Suppressor macrophage (primary cell): ENCODE results near the gene TMC8.

Source experiments
- DNase-seq, 4 experiments: peaks; one replicate each; pipeline ENCODE4 v3.0.0-alpha.2; 2020 to 2022

TMC8 gene

DNA sequence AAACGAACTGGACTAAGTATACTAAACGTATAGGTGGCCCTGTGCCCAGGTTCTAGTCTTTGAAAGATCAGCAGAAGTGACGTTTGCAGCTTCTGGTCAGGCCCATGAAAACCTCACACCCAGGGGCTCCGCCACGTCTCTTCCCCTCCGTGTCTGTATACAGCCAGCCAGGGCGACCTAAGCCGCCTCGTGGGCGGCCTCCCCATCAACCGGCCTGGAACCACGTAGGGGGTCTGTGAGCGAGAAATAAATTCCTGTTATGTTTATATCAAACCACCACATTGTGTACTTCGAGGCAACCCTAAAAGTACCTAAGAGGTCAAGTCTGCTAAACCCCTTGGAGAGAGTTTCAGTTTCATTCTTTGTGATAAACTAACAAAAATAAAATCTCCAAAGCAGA, 49.5 kb downstream of the TMC8 start:
- DNase-seq, result no peak

DNA sequence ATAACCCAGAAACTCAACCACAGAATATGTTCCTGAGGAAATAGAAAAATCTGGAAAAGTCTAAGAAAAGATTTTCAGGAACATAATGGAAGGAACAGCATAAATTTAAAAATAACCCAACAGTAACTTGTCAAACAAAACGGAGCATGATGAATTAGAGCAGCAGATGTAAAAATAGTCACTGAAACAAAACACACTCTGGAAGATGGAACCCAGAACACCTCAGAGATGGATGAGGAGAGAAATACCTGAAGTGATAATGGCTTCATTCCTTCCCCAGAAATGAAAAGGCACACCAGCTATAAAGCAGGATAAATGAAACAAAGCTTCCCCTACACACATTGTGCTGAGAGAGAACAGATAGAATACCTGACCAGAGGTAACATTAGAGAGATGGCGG, 49.9 kb downstream of the TMC8 start:
- DNase-seq, result no peak

- DNase-seq, result no peak
Measured at GRCh38 chr17:78182504-78182903, 51.9 kb downstream of the TMC8 start.

GRCh38 chr17:78183916-78184315, 53.3 kb downstream of the TMC8 start:
- no peak for DNase-seq

GRCh38 chr17:78184351-78184750, 53.8 kb downstream of the TMC8 start:
- no peak for DNase-seq

DNA sequence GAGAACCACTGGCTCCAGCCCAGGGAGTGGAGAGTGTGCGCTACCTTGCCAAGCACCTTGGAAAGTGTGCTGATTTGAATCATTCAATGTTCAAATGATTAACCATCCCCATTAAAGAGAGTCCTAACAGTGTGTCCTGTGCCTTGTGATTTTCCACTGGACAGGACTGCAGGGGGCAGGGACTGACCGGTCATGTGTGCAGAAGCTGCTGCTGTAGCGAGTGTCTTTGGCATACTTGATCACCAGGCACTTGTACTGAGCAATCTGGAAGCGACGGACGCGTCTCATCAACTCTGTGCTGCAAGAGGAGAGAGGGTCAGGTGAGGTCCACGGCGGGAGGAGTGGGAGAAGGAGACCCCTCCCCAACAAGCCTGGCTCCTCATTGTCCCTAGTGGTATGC, 54.3 kb downstream of the TMC8 start:
- DNase-seq, result no peak

- DNase-seq, result peak; percentile 76 to 88 (median 86)
Measured at GRCh38 chr17:78185981-78186691, 55.6 kb downstream of the TMC8 start.

- DNase-seq, result peak; percentile 99
Measured at GRCh38 chr17:78186692-78187595, 56.4 kb downstream of the TMC8 start, which contains the start of the genes AFMID and TK1. TSS of gene AFMID (plus strand) at chr17:78187362. CDS start at chr17:78187371, 9 bp downstream. TSS of gene TK1 (minus strand) at chr17:78187052. CDS start at chr17:78186994, 58 bp downstream.
